GM12891 (cell line): ENCODE results near the gene GABBR2.

Source experiments
- DNase-seq: peaks from one replicate; pipeline ENCODE4 v3.0.0; 2011; ENCODE audit warnings: low spot score; ENCODE audit not compliant: insufficient read length
- FAIRE-seq: peaks from 2 replicates; lab custom pipeline; 2011; peaks lifted over from hg19 to GRCh38; lab: Jason Lieb, UNC
- PAX5 ChIP-seq: IDR thresholded peaks from 2 replicates; pipeline ENCODE4 v1.6.1; 2011; ENCODE audit warnings: low read length, moderate library complexity, mild to moderate bottlenecking; ENCODE audit not compliant: insufficient read depth, severe bottlenecking
- POLR2A ChIP-seq: IDR thresholded peaks from 2 replicates; pipeline ENCODE4 v1.6.1; 2011; ENCODE audit warnings: low read depth, low read length, control low read depth
- POLR2AphosphoS5 ChIP-seq: IDR thresholded peaks from 2 replicates; pipeline ENCODE4 v1.6.1; 2011; ENCODE audit warnings: low read depth, low read length, control low read depth
- POU2F2 ChIP-seq: IDR thresholded peaks from 2 replicates; pipeline ENCODE4 v1.6.1; 2011; ENCODE audit warnings: low read depth, mild to moderate bottlenecking, control low read depth, low read length, moderate library complexity
- SPI1 ChIP-seq: IDR thresholded peaks from 2 replicates; pipeline ENCODE4 v1.6.1; 2011; ENCODE audit warnings: low read depth, low read length, control low read depth
- TAF1 ChIP-seq: IDR thresholded peaks from 2 replicates; pipeline ENCODE4 v1.6.1; 2011; ENCODE audit warnings: low read depth, low read length, control low read depth

Gene GABBR2

GRCh38 chr9:98635374-98635773 is 73.4 kb downstream of the GABBR2 start:
- TF ChIP-seq PAX5 (no peak), POLR2A (no peak), TAF1 (no peak), SPI1 (no peak), POU2F2 (no peak), POLR2AphosphoS5 (no peak)
- no peak for DNase-seq
- FAIRE-seq = no peak

DNA sequence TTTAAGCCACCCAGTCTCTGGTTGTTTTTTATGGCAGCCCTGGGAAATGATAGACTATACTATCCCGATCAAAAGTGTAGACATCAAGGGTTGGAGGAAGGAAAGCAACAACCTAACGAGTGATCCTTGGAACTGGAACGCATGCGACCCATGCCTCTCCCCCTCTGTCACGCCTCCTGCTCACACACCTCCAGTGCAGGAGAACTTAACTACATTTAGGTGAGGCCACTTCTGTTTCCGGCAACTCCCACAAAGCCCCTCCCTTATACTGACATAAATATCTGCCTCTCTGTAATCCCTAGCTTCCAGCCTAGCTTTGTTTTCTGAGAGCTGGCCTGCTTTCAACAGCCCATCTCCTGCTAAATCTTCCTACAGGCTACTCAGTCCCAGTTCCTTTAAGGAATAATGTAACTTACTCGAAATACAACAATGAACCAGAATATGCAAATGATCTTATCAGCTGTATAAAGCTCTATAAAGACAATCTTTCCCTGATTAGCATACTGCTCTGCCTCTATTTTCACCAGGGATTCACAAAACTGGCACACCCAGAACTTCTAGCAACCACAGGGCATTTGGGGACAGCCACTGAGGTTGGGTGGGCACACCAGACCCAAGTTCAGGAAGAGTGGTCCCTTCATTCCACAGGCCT is 73.9 kb downstream of the GABBR2 start:
- DNase-seq (no peak), FAIRE-seq (no peak)
- TF ChIP-seq POLR2AphosphoS5 (no peak), POU2F2 (no peak), POLR2A (no peak), TAF1 (no peak), SPI1 (no peak), PAX5 (no peak)

GRCh38 chr9:98632839-98633238 is 75.9 kb downstream of the GABBR2 start:
- TF ChIP-seq POLR2A (no peak), SPI1 (no peak), POLR2AphosphoS5 (no peak)
- FAIRE-seq (no peak), DNase-seq (no peak)

DNA sequence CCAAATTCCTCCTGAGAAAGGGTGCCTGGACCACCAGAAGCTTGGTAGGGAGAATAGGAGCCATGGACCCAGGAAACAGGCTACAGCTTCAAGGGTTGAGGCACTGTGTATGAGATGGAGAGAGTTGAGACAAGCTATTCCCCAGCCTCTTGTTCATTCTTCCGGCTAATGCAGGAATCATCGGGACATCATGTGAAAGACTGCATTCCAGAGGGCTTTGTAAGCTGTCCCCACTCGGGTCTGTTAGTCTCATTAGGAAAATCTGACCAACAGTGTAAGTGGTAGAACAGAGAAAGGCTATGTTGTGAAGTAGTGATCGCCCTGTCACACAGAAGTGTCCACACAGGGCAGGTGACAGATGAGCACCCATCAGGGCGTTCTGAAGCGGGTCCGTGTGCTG is 81.4 kb downstream of the GABBR2 start:
- TF ChIP-seq PAX5 = no peak
- TF ChIP-seq POLR2AphosphoS5 = no peak
- no peak for TF ChIP-seq POU2F2
- no peak for TF ChIP-seq POLR2A
- TF ChIP-seq SPI1 = no peak
- TF ChIP-seq TAF1 = no peak
- no peak for FAIRE-seq
- DNase-seq = no peak

GRCh38 chr9:98625728-98626127 is 83.0 kb downstream of the GABBR2 start:
- no peak for TF ChIP-seq POU2F2
- no peak for TF ChIP-seq PAX5
- TF ChIP-seq POLR2AphosphoS5 = no peak
- TF ChIP-seq TAF1 = no peak
- TF ChIP-seq POLR2A = no peak
- TF ChIP-seq SPI1 = no peak
- FAIRE-seq (no peak), DNase-seq (no peak)

GRCh38 chr9:98619788-98620187 is 88.9 kb downstream of the GABBR2 start:
- no peak for FAIRE-seq
- TF ChIP-seq PAX5 = no peak
- TF ChIP-seq POLR2AphosphoS5 = no peak
- TF ChIP-seq POLR2A = no peak
- no peak for TF ChIP-seq TAF1
- TF ChIP-seq POU2F2 = no peak
- TF ChIP-seq SPI1 = no peak
- DNase-seq = no peak

DNA sequence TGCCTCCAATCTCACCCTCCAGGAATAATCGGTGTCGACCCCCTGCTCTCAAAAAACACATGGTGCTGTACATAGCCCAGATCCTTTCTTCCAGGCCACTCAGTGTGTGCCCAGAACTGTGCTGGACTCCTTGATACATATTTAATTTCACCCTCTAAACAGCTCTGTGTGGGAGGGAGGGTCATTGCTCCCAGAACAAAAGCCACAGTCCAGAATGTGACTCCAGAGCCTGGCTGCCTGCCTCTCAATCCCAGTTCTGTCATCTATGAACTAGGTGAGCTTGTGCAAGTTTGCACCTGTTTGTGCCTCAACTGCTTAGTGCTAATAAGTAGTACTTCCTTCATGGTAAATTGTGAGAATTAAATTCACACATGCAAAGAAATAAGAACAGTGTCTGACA is 93.1 kb downstream of the GABBR2 start:
- DNase-seq = no peak
- TF ChIP-seq TAF1 = no peak
- no peak for TF ChIP-seq POLR2AphosphoS5
- no peak for TF ChIP-seq POLR2A
- TF ChIP-seq POU2F2 = no peak
- no peak for TF ChIP-seq PAX5
- TF ChIP-seq SPI1 = no peak
- FAIRE-seq = no peak

DNA sequence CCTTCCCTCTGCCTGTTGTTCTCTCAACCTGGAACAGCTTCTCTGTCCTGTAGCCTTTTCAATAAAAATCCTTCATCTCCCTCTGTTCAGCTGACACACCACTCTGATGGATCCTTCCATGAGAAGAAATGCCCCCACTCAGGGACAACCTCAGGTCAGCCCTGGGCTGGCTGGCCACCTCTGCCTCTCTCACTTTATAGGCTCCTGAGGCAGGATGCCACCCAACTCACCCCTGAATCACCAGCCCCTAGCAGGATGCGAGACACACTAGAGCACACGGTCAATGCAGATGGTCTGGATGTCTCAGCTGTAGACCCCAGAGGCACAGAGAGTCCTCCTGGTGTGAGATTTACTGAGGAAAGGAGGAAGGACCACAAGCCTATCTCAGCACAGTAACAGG is 93.8 kb downstream of the GABBR2 start:
- DNase-seq = no peak
- TF ChIP-seq POLR2AphosphoS5 = no peak
- no peak for TF ChIP-seq POU2F2
- no peak for TF ChIP-seq SPI1
- no peak for TF ChIP-seq PAX5
- TF ChIP-seq POLR2A = no peak
- no peak for TF ChIP-seq TAF1
- no peak for FAIRE-seq

DNA sequence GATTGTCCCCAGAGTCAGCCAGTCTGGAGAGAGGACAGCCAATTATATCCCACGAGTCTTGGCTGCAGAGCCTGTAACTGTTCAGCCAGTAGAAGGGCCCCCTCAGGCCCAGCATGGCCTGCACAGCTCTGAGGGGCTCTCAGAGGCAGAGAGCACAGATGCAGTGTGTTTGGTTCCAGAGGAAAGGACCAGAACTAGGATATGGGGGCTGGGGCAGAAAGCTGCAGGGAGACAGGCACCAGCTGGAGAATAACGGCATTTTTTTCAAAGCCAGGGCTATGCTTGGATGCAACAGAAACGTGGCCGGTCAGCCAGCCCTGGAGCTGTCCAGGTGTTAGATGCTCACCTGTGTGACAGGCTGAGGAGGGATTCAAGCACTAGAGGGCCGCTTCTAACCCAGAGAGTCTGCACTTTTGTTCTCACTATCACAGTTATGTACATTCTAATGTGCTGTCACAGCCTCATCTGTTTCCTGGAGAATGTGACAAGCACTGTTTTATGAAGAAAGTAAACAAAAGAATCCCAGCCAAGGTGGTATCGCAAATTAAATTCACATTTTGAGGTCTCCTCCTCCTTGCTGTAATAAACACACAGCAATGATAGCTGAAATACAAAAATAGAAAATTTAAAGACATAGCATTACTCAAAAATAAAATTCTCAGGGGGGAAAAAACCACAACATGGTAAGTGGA is 96.5 kb downstream of the GABBR2 start:
- TF ChIP-seq PAX5 (no peak), POU2F2 (no peak), TAF1 (no peak), POLR2AphosphoS5 (no peak), SPI1 (no peak), POLR2A (no peak)
- FAIRE-seq (no peak), DNase-seq (no peak)

DNA sequence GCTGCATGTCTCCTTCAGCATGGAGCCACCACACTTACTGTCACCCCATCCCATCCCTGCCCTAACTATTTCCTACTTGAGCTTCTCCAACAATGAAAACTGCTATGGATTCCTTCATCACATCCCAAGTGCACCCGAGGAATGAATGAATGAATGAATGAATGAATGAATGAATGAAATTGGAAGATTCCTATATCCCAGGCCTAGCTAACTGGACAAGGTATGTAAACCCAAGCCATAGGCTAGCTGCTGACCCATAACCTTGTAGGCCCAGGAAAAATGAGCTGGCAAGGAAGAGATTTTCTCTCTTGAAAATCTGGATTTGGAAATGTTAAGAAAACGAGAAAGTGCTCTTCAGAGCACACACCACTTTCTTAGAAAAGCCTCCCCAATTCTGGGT is 97.4 kb downstream of the GABBR2 start:
- FAIRE-seq (no peak), DNase-seq (no peak)
- TF ChIP-seq POU2F2 (no peak), POLR2AphosphoS5 (no peak), PAX5 (no peak), SPI1 (no peak), TAF1 (no peak), POLR2A (no peak)
